Common myeloid progenitor, CD34-positive (primary cell): ENCODE data around the gene BACH1.
"Not testable (repeated sequence)": the region's sequence is repeated elsewhere in the genome, so short reads cannot be mapped to it uniquely, and the experiment has no call there.

Experiments
- CTCF ChIA-PET: fragments of 350-600 bp; sonication (Branson Sonifier 250); formaldehyde crosslinking; loops from one replicate; lab custom pipeline; 2021; ENCODE audit warnings: antibody characterized with exemption; lab: Charles Lee
- POLR2A ChIA-PET: fragments of 350-600 bp; sonication (Branson Sonifier 250); formaldehyde crosslinking; loops from one replicate; lab custom pipeline; 2021; ENCODE audit warnings: antibody characterized with exemption; lab: Charles Lee
- DNase-seq, 3 donors: peaks; one replicate each; pipeline versions ENCODE4 v3.0.0 to v3.0.0-alpha.2; 2013
- H3K27ac ChIP-seq, 2 experiments: 1 replicate in 1 of 2; 2 replicates in 1 of 2; pipeline ENCODE4 v1.7.0; 2013; ENCODE audit warnings: inconsistent platforms in 2 of 2, low read length in 2 of 2, mild to moderate bottlenecking in 2 of 2, low read depth in 1 of 2, moderate library complexity in 1 of 2; ENCODE audit not compliant: severe bottlenecking in 2 of 2, insufficient read depth in 1 of 2, poor library complexity in 1 of 2
- H3K27me3 ChIP-seq, 5 experiments: replicated peaks in 2 of 5; 1 replicate in 3 of 5; 2 replicates in 2 of 5; pipeline versions ENCODE4 v1.6.1 to v1.7.0; 2013; ENCODE audit warnings: low read length in 4 of 5, mild to moderate bottlenecking in 2 of 5, moderate library complexity in 2 of 5, inconsistent platforms in 1 of 5; ENCODE audit not compliant: insufficient read depth in 5 of 5, control insufficient read depth in 4 of 5
- H3K36me3 ChIP-seq, 4 experiments: 1 replicate in 2 of 4; 2 replicates in 2 of 4; pipeline versions ENCODE4 v1.6.1 to v1.7.0; 2013; ENCODE audit warnings: low read length in 3 of 4, control low read depth in 1 of 4, mild to moderate bottlenecking in 1 of 4; ENCODE audit not compliant: control insufficient read depth in 4 of 4, insufficient read depth in 4 of 4
- H3K4me1 ChIP-seq, 4 experiments: 1 replicate in 3 of 4; 2 replicates in 1 of 4; pipeline versions ENCODE4 v1.6.1 to v1.7.1; 2013; ENCODE audit warnings: low read length in 3 of 4, mild to moderate bottlenecking in 3 of 4, control low read depth in 1 of 4, inconsistent platforms in 1 of 4, moderate library complexity in 1 of 4; ENCODE audit not compliant: control insufficient read depth in 4 of 4, insufficient read depth in 4 of 4; ENCODE audit errors: control extremely low read depth in 1 of 4
- H3K4me3 ChIP-seq, 7 experiments: 1 replicate in 4 of 7; 2 replicates in 3 of 7; pipeline versions ENCODE4 v1.5.1 to v1.7.0; 2013; ENCODE audit warnings: mild to moderate bottlenecking in 7 of 7, low read length in 6 of 7, moderate library complexity in 6 of 7, inconsistent platforms in 2 of 7, low read depth in 2 of 7, control low read depth in 1 of 7; ENCODE audit not compliant: insufficient read depth in 4 of 7, control insufficient read depth in 1 of 7; ENCODE audit errors: extremely low read depth in 1 of 7
- H3K9me3 ChIP-seq, 5 experiments: 1 replicate in 4 of 5; 2 replicates in 1 of 5; pipeline versions ENCODE4 v1.6.1 to v1.7.1; 2013; ENCODE audit warnings: low read length in 4 of 5, mild to moderate bottlenecking in 2 of 5, inconsistent platforms in 1 of 5, low read depth in 1 of 5, moderate library complexity in 1 of 5; ENCODE audit not compliant: control insufficient read depth in 4 of 5, insufficient read depth in 2 of 5; ENCODE audit errors: control extremely low read depth in 1 of 5
- WGBS: methylation state at CpG from one replicate; pipeline ENCODE4 v1.1.5; 2013; ENCODE audit not compliant: insufficient coverage; 5-methylcytosine and 5-hydroxymethylcytosine counted together

Gene BACH1

GRCh38 chr21:29267666-29268065, 31.1 kb upstream of the BACH1 start:
- ChIA-PET POLR2A (no interaction called here), CTCF (interaction anchor here (0.8 kb wide), 1 partner anchor 30 kb away, joined by 3 read pairs; no protein-coding TSS in a partner anchor)
- no peaks in the 10 kb centered on the region for H3K27me3 ChIP-seq
- H3K4me3 ChIP-seq = no peak overlapping the region
- DNase-seq = no peak
- no peaks in the 10 kb centered on the region for H3K9me3 ChIP-seq
- no peaks in the 10 kb centered on the region for H3K36me3 ChIP-seq
- H3K4me1 ChIP-seq = no peaks in the 10 kb centered on the region
- no peak overlapping the region for H3K27ac ChIP-seq

- 99% methylated on average over 6 of the region's 6 CpGs for WGBS
- Histone ChIP-seq H3K4me1 (no peaks in the 10 kb centered on the region), H3K27me3 (no peaks in the 10 kb centered on the region), H3K36me3 (no peaks in the 10 kb centered on the region), H3K4me3 (no peak overlapping the region), H3K9me3 (no peaks in the 10 kb centered on the region), H3K27ac (no peak overlapping the region)
- ChIA-PET POLR2A (no interaction called here), CTCF (no interaction called here)
- no peak for DNase-seq
These were observed 26.8 kb upstream of the BACH1 start for GRCh38 chr21:29271927-29272333.

GRCh38 chr21:29277442-29277841, 21.3 kb upstream of the BACH1 start:
- H3K4me3 ChIP-seq = no peak overlapping the region
- no peaks in the 10 kb centered on the region for H3K27me3 ChIP-seq
- peaks cover 0 to 3% (median 0%) of the 10 kb centered on the region in 5 experiments for H3K9me3 ChIP-seq
- H3K27ac ChIP-seq = no peak overlapping the region
- POLR2A ChIA-PET = no interaction called here
- no peaks in the 10 kb centered on the region for H3K4me1 ChIP-seq
- CTCF ChIA-PET = interaction anchor here (1.5 kb wide), 1 partner anchor 13 kb away, joined by 6 read pairs; no protein-coding TSS in a partner anchor
- DNase-seq = no peak
- no peaks in the 10 kb centered on the region for H3K36me3 ChIP-seq

- Histone ChIP-seq H3K36me3 (no peaks in the 10 kb centered on the region), H3K4me3 (no peak overlapping the region), H3K27ac (no peak overlapping the region), H3K4me1 (no peaks in the 10 kb centered on the region), H3K27me3 (no peaks in the 10 kb centered on the region), H3K9me3 (peaks cover 0 to 5% (median 0%) of the 10 kb centered on the region in 5 experiments)
- ChIA-PET CTCF (no interaction called here), POLR2A (no interaction called here)
- DNase-seq = no peak
These were observed 19.2 kb upstream of the BACH1 start for GRCh38 chr21:29279558-29279957.

GRCh38 chr21:29281801-29282200, 16.9 kb upstream of the BACH1 start:
- CTCF ChIA-PET = interaction anchor here (0.6 kb wide), 1 partner anchor 1120 kb away, joined by 3 read pairs; no protein-coding TSS in a partner anchor
- DNase-seq, H3K4me1 ChIP-seq, POLR2A ChIA-PET, H3K36me3 ChIP-seq, H3K27ac ChIP-seq, H3K9me3 ChIP-seq, H3K27me3 ChIP-seq, H3K4me3 ChIP-seq: not testable (repeated sequence)
- no CpG with 5 or more reads among the region's 3 CpGs for WGBS

- Histone ChIP-seq H3K27me3 (no peaks in the 10 kb centered on the region), H3K4me3 (no peak overlapping the region), H3K9me3 (peaks cover 0 to 2% (median 0%) of the 10 kb centered on the region in 5 experiments), H3K4me1 (peaks cover 3 to 17% (median 7%) of the 10 kb centered on the region in 4 experiments), H3K27ac (no peak overlapping the region), H3K36me3 (no peaks in the 10 kb centered on the region)
- ChIA-PET POLR2A (no interaction called here), CTCF (interaction anchor here (1.3 to 2.5 kb wide), 2 partner anchors 8 to 27 kb away, joined by 4 to 6 read pairs; no protein-coding TSS in a partner anchor)
- DNase-seq = peak in 2 of 3 donors; percentile 23 to 40
- no CpG with 5 or more reads among the region's 1 CpG for WGBS
These were observed 11.3 kb upstream of the BACH1 start for GRCh38 chr21:29287383-29287782.

- H3K4me3 ChIP-seq = no peak overlapping the region
- CTCF ChIA-PET = interaction anchor here (1.3 kb wide), 1 partner anchor 12 kb away, joined by 5 read pairs; no protein-coding TSS in a partner anchor
- H3K27ac ChIP-seq = no peak overlapping the region
- no peak for DNase-seq
- peaks cover 3 to 17% (median 7%) of the 10 kb centered on the region in 4 experiments for H3K4me1 ChIP-seq
- H3K9me3 ChIP-seq = peaks cover 0 to 2% (median 0%) of the 10 kb centered on the region in 5 experiments
- 97% methylated on average over 5 of the region's 5 CpGs for WGBS
- POLR2A ChIA-PET = no interaction called here
- no peaks in the 10 kb centered on the region for H3K36me3 ChIP-seq
- H3K27me3 ChIP-seq = no peaks in the 10 kb centered on the region
These were observed 10.5 kb upstream of the BACH1 start for GRCh38 chr21:29288239-29288638.
